Measurements from ENCODE around the gene TRIM71. TPM values are rescaled to one million over a fixed set of nuclear protein-coding genes. Genes with fewer than 3 reads are reported as not detected.

Gene TRIM71
- total RNA-seq, 1 experiment from 2014 or later, result 376 TPM

- H3K27ac Mint-ChIP-seq, result peak overlapping the region in 2 of 3 experiments; percentile 53 to 89; a peak in 3 of 7 replicates
- H4K20me1 ChIP-seq (ENCODE audit: control insufficient read depth, insufficient read depth, insufficient read length), result no peaks in the 10 kb centered on the region
Measured at GRCh38 chr3:32886911-32887310, 69.1 kb downstream of the TRIM71 start.

More at GRCh38 chr3:32886911-32887310, 69.1 kb downstream of the TRIM71 start:
- no CpG with 5 or more reads among the region's 3 CpGs for WGBS (ENCODE audit: extremely low coverage, insufficient read length, low lambda C conversion rate)
- Histone ChIP-seq H4K8ac (replicated peaks; ENCODE audit: insufficient read length, low read depth, low read length) (no peak overlapping the region), H2BK20ac (ENCODE audit: low read depth, low read length, poor library complexity, severe bottlenecking) (no peak overlapping the region), H3K79me2 (ENCODE audit: insufficient read depth, low read length) (peaks cover 52% of the 10 kb centered on the region; the same call in 1 of the 2 replicates), H3K9me3 (ENCODE audit: control insufficient read depth, low read depth, low read length) (no peaks in the 10 kb centered on the region), H3K27ac (ENCODE audit: insufficient read length, low read depth, low read length) (no peak overlapping the region), H3K4ac (ENCODE audit: low read depth, low read length) (no peak overlapping the region), H3K56ac (ENCODE audit: insufficient read length, low read depth, low read length) (no peak overlapping the region), H3K9ac (ENCODE audit: extremely low read depth, insufficient read length, low read length) (no peak overlapping the region), H2BK15ac (ENCODE audit: low read depth, low read length) (no peak overlapping the region), H3K4me2 (ENCODE audit: insufficient read depth, insufficient read length, low read length) (no peak overlapping the region), H3K23me2 (ENCODE audit: insufficient read length, low read depth, low read length, poor library complexity, severe bottlenecking) (no peaks in the 10 kb centered on the region), H2AK5ac (ENCODE audit: insufficient read length, low read length) (no peak overlapping the region), H3K23ac (ENCODE audit: insufficient read length, low read depth, low read length) (no peak overlapping the region), H2AFZ (ENCODE audit: low read length) (no peak overlapping the region), H2BK12ac (ENCODE audit: insufficient read length, low read depth, low read length) (no peak overlapping the region), H3K79me1 (ENCODE audit: insufficient read depth, low read depth, low read length, poor library complexity, severe bottlenecking) (peaks cover 11% of the 10 kb centered on the region), H4K91ac (ENCODE audit: insufficient read length, low read depth, low read length) (no peak overlapping the region), H4K5ac (ENCODE audit: insufficient read length, low read depth, low read length) (no peak overlapping the region), H3K27me3 (ENCODE audit: insufficient read depth, low read length) (no peaks in the 10 kb centered on the region), H3K14ac (ENCODE audit: insufficient read depth, low read length) (no peak overlapping the region), H3K4me1 (ENCODE audit: insufficient read depth, low read length) (no peaks in the 10 kb centered on the region; the same call in 1 of the 2 replicates), H2BK5ac (ENCODE audit: insufficient read length, low read length) (no peak overlapping the region), H2BK120ac (ENCODE audit: low read depth, low read length, poor library complexity, severe bottlenecking) (no peak overlapping the region), H3K18ac (ENCODE audit: insufficient read length, low read depth, low read length) (no peak overlapping the region), H3T11ph (ENCODE audit: low read length) (no peak overlapping the region)
- no peak for DNase-seq
- no peaks in the 10 kb centered on the region for H3K9me3 Mint-ChIP-seq
- H3K4me3 Mint-ChIP-seq, result no peak overlapping the region
- H3K36me3 Mint-ChIP-seq (ENCODE audit: insufficient read depth in 1 of 3, low read depth in 3 of 3), result peaks cover 72 to 90% (median 88%) of the 10 kb centered on the region in 3 experiments
- TF ChIP-seq CTCF (conservative IDR thresholded peaks at IDR 0.05), result no peak
- peaks cover 74 to 78% of the 10 kb centered on the region in 2 experiments for H3K4me1 Mint-ChIP-seq
- H3K27me3 Mint-ChIP-seq (ENCODE audit: low read depth), result peaks cover 1% of the 10 kb centered on the region
